Activated B cell treated with CpG ODN at 0.5 μM for 24 hours (primary cell): ENCODE measurements around the gene GAPDH. TPM values are rescaled to one million over a fixed set of nuclear protein-coding genes. Genes with fewer than 3 reads are reported as not detected.

Source experiments
- ATAC-seq: fragments of 200-7000 bp; cut with Tn5 transposase; one replicate; pipeline ENCODE4 v1.10.0; 2021; ENCODE audit warnings: low read depth, mild to moderate bottlenecking, moderate library complexity
- CTCF ChIA-PET: fragments of 350-600 bp; sonication (Branson Sonifier 250); formaldehyde crosslinking; loops from one replicate; lab custom pipeline; 2021; ENCODE audit warnings: antibody characterized with exemption; lab: Charles Lee
- POLR2A ChIA-PET: fragments of 350-600 bp; sonication (Branson Sonifier 250); formaldehyde crosslinking; loops from one replicate; lab custom pipeline; 2021; ENCODE audit warnings: antibody characterized with exemption; lab: Charles Lee
- DNase-seq: peaks from one replicate; pipeline ENCODE4 v3.0.0; 2022
- H3K27ac Mint-ChIP-seq: one replicate; pipeline ENCODE4 v1.8.0; 2020; ENCODE audit warnings: mixed read lengths
- H3K27me3 Mint-ChIP-seq: one replicate; pipeline ENCODE4 v1.8.0; 2021; ENCODE audit warnings: mixed read lengths
- H3K36me3 Mint-ChIP-seq: one replicate; pipeline ENCODE4 v1.8.0; 2021; ENCODE audit warnings: low read depth, mixed read lengths
- H3K4me1 Mint-ChIP-seq: one replicate; pipeline ENCODE4 v1.8.0; 2021; ENCODE audit warnings: mixed read lengths
- H3K4me3 Mint-ChIP-seq: one replicate; pipeline ENCODE4 v1.8.0; 2020; ENCODE audit warnings: mild to moderate bottlenecking, mixed read lengths
- H3K9me3 Mint-ChIP-seq: one replicate; pipeline ENCODE4 v1.8.0; 2020; ENCODE audit warnings: mixed read lengths
- intact Hi-C: fragments of 100-400 bp; cut with micrococcal nuclease; formaldehyde crosslinking; loops from one replicate; pipeline ENCODE4 v1.15.1; 2024
- total RNA-seq: library from RNA; stranded (reverse); gene quantifications from 2 replicates; pipeline ENCODE4 v1.2.3, GENCODE V29; 2022
- TF ChIP-seq, protein P1 (sequence below): fragments of 200-600 bp; IDR thresholded peaks from one replicate; pipeline ENCODE4 v1.8.0; 2022; ENCODE audit warnings: antibody characterized with exemption, mild to moderate bottlenecking

GAPDH gene
- total RNA-seq, 1 donor from 2014 or later = 1,003 TPM

DNA sequence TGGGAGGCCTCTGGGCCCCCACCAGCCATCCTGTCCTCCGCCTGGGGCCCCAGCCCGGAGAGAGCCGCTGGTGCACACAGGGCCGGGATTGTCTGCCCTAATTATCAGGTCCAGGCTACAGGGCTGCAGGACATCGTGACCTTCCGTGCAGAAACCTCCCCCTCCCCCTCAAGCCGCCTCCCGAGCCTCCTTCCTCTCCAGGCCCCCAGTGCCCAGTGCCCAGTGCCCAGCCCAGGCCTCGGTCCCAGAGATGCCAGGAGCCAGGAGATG is 729 bp upstream of the GAPDH start:
- CTCF ChIA-PET = interaction anchor here (1.4 kb wide), 1 partner anchor 109 kb away, joined by 11 read pairs; no protein-coding TSS in a partner anchor

DNA sequence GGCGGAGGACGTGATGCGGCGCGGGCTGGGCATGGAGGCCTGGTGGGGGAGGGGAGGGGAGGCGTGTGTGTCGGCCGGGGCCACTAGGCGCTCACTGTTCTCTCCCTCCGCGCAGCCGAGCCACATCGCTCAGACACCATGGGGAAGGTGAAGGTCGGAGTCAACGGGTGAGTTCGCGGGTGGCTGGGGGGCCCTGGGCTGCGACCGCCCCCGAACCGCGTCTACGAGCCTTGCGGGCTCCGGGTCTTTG is 303 bp downstream of the GAPDH start:
- H3K4me1 Mint-ChIP-seq = peaks cover 50% of the 10 kb centered on the region
- H3K9me3 Mint-ChIP-seq = no peaks in the 10 kb centered on the region
- peak overlapping the region; percentile 94 for H3K4me3 Mint-ChIP-seq
- peaks cover 55% of the 10 kb centered on the region for H3K36me3 Mint-ChIP-seq
- H3K27me3 Mint-ChIP-seq = no peaks in the 10 kb centered on the region
- peak overlapping the region; percentile 93 for H3K27ac Mint-ChIP-seq
- ChIA-PET CTCF (interaction anchor here (1.4 kb wide), 1 partner anchor 110 kb away, joined by 11 read pairs; no protein-coding TSS in a partner anchor), POLR2A (interaction anchor here (0.5 to 3.6 kb wide), 24 partner anchors 21 to 428 kb away, joined by 3 to 71 read pairs (median 8); partner anchors contain the start of genes C12orf57, CD27, CDCA3 and COPS7A)
- intact Hi-C loops = loop anchor here (1.0 kb wide), 2 partner anchors 41 to 64 kb away; partner anchors contain the start of genes MRPL51 and VAMP1
- TF ChIP-seq, protein P1, sequence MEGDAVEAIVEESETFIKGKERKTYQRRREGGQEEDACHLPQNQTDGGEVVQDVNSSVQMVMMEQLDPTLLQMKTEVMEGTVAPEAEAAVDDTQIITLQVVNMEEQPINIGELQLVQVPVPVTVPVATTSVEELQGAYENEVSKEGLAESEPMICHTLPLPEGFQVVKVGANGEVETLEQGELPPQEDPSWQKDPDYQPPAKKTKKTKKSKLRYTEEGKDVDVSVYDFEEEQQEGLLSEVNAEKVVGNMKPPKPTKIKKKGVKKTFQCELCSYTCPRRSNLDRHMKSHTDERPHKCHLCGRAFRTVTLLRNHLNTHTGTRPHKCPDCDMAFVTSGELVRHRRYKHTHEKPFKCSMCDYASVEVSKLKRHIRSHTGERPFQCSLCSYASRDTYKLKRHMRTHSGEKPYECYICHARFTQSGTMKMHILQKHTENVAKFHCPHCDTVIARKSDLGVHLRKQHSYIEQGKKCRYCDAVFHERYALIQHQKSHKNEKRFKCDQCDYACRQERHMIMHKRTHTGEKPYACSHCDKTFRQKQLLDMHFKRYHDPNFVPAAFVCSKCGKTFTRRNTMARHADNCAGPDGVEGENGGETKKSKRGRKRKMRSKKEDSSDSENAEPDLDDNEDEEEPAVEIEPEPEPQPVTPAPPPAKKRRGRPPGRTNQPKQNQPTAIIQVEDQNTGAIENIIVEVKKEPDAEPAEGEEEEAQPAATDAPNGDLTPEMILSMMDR = no peak
- ATAC-seq = no peak
- no peak for DNase-seq

More for the DNA sequence above, 729 bp upstream of the GAPDH start:
- peak overlapping the region; percentile 94 for H3K4me3 Mint-ChIP-seq
- no peak for ATAC-seq
- no peak for DNase-seq
- H3K27me3 Mint-ChIP-seq = no peaks in the 10 kb centered on the region
- no peaks in the 10 kb centered on the region for H3K9me3 Mint-ChIP-seq
- H3K27ac Mint-ChIP-seq = peak overlapping the region; percentile 83
- H3K4me1 Mint-ChIP-seq = peaks cover 47% of the 10 kb centered on the region
- intact Hi-C loops = no loop called here
- POLR2A ChIA-PET = interaction anchor here (0.6 to 3.6 kb wide), 25 partner anchors 21 to 425 kb away, joined by 3 to 71 read pairs (median 7); partner anchors contain the start of genes C12orf57, CD27, CD4 and CDCA3
- TF ChIP-seq, protein P1 = no peak
- H3K36me3 Mint-ChIP-seq = peaks cover 56% of the 10 kb centered on the region

DNA sequence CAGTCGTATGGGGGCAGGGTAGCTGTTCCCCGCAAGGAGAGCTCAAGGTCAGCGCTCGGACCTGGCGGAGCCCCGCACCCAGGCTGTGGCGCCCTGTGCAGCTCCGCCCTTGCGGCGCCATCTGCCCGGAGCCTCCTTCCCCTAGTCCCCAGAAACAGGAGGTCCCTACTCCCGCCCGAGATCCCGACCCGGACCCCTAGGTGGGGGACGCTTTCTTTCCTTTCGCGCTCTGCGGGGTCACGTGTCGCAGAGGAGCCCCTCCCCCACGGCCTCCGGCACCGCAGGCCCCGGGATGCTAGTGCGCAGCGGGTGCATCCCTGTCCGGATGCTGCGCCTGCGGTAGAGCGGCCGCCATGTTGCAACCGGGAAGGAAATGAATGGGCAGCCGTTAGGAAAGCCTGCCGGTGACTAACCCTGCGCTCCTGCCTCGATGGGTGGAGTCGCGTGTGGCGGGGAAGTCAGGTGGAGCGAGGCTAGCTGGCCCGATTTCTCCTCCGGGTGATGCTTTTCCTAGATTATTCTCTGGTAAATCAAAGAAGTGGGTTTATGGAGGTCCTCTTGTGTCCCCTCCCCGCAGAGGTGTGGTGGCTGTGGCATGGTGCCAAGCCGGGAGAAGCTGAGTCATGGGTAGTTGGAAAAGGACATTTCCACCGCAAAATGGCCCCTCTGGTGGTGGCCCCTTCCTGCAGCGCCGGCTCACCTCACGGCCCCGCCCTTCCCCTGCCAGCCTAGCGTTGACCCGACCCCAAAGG is 804 bp downstream of the GAPDH start:
- POLR2A ChIA-PET = interaction anchor here (0.5 to 3.6 kb wide), 19 partner anchors 17 to 427 kb away, joined by 3 to 71 read pairs (median 9); partner anchors contain the start of genes C12orf57, CD27, CDCA3 and COPS7A
- TF ChIP-seq, protein P1 = no peak
- CTCF ChIA-PET = interaction anchor here (0.9 to 2.0 kb wide), 7 partner anchors 11 to 111 kb away, joined by 3 to 13 read pairs (median 6); partner anchors contain the start of gene VAMP1
- no peaks in the 10 kb centered on the region for H3K27me3 Mint-ChIP-seq
- peak overlapping the region; percentile 94 for H3K4me3 Mint-ChIP-seq
- DNase-seq (peak; percentile 63), ATAC-seq (peak; percentile 9)
- H3K27ac Mint-ChIP-seq = peak overlapping the region; percentile 93
- intact Hi-C loops = loop anchor here (1.0 to 5.0 kb wide), 5 partner anchors 42 to 548 kb away; partner anchors contain the start of genes MRPL51 and VAMP1
- H3K9me3 Mint-ChIP-seq = no peaks in the 10 kb centered on the region
- H3K36me3 Mint-ChIP-seq = peaks cover 51% of the 10 kb centered on the region
- H3K4me1 Mint-ChIP-seq = peaks cover 55% of the 10 kb centered on the region

DNA sequence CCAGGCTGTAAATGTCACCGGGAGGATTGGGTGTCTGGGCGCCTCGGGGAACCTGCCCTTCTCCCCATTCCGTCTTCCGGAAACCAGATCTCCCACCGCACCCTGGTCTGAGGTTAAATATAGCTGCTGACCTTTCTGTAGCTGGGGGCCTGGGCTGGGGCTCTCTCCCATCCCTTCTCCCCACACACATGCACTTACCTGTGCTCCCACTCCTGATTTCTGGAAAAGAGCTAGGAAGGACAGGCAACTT is 1.3 kb downstream of the GAPDH start:
- intact Hi-C loops = loop anchor here (1.0 to 5.0 kb wide), 3 partner anchors 70 to 548 kb away; no protein-coding TSS in a partner anchor
- no peak for ATAC-seq
- peaks cover 60% of the 10 kb centered on the region for H3K4me1 Mint-ChIP-seq
- peak overlapping the region; percentile 93 for H3K27ac Mint-ChIP-seq
- H3K36me3 Mint-ChIP-seq = peaks cover 46% of the 10 kb centered on the region
- ChIA-PET CTCF (interaction anchor here (0.9 to 2.0 kb wide), 7 partner anchors 11 to 112 kb away, joined by 3 to 13 read pairs (median 5); partner anchors contain the start of gene VAMP1), POLR2A (interaction anchor here (1.0 to 3.6 kb wide), 14 partner anchors 16 to 316 kb away, joined by 3 to 71 read pairs (median 14); partner anchors contain the start of genes CD27, CDCA3, COPS7A and MLF2)
- H3K27me3 Mint-ChIP-seq = no peaks in the 10 kb centered on the region
- H3K4me3 Mint-ChIP-seq = peak overlapping the region; percentile 94
- DNase-seq = no peak
- TF ChIP-seq, protein P1 = no peak
- H3K9me3 Mint-ChIP-seq = no peaks in the 10 kb centered on the region
